Lower leg skin (tissue), 4 donors: ENCODE results near the gene ATOH1. TPM values are rescaled to one million over a fixed set of nuclear protein-coding genes. Genes with fewer than 3 reads are reported as not detected.

Experiments used
- DNase-seq, 2 donors: peaks; one replicate each; pipeline ENCODE4 v3.0.0-alpha.2; 2019; ENCODE audit warnings: low spot score in 2 of 2
- H3K4me3 ChIP-seq: fragments of 200-600 bp; sonication (generic); 2 replicates; pipeline ENCODE4 v1.5.1; 2017; ENCODE audit warnings: mild to moderate bottlenecking, low read depth; ENCODE audit not compliant: poor library complexity, severe bottlenecking
- POLR2A ChIP-seq, 2 donors: fragments of 450-650 bp; IDR thresholded peaks; one replicate each; pipeline ENCODE4 v1.6.1; 2016 to 2017; ENCODE audit warnings: antibody characterized with exemption in 2 of 2, mild to moderate bottlenecking in 1 of 2, moderate library complexity in 1 of 2
- WGBS, 2 donors: methylation state at CpG; one replicate each; pipeline ENCODE4 v1.1.5; 2018; 5-methylcytosine and 5-hydroxymethylcytosine counted together
- intact Hi-C: fragments of 100-400 bp; cut with DNase I; formaldehyde crosslinking; loops from one replicate; pipeline ENCODE4 v1.15.0; 2023; ENCODE audit warnings: low total_unique reads
- total RNA-seq, 4 donors: library from RNA; depleted of rRNA; stranded (reverse); fragments of >200 nt; gene quantifications; one replicate each; pipeline ENCODE4 v1.1.0, GENCODE V29; 2016
- TF ChIP-seq, protein P1 (sequence below), 3 donors: fragments of 450-650 bp; IDR thresholded peaks; one replicate each; pipeline ENCODE4 v1.5.1; 2016; ENCODE audit warnings: antibody characterized with exemption in 3 of 3, mild to moderate bottlenecking in 3 of 3, moderate library complexity in 2 of 3

ATOH1 gene, protein sequence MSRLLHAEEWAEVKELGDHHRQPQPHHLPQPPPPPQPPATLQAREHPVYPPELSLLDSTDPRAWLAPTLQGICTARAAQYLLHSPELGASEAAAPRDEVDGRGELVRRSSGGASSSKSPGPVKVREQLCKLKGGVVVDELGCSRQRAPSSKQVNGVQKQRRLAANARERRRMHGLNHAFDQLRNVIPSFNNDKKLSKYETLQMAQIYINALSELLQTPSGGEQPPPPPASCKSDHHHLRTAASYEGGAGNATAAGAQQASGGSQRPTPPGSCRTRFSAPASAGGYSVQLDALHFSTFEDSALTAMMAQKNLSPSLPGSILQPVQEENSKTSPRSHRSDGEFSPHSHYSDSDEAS
- total RNA-seq, result not detected

DNA sequence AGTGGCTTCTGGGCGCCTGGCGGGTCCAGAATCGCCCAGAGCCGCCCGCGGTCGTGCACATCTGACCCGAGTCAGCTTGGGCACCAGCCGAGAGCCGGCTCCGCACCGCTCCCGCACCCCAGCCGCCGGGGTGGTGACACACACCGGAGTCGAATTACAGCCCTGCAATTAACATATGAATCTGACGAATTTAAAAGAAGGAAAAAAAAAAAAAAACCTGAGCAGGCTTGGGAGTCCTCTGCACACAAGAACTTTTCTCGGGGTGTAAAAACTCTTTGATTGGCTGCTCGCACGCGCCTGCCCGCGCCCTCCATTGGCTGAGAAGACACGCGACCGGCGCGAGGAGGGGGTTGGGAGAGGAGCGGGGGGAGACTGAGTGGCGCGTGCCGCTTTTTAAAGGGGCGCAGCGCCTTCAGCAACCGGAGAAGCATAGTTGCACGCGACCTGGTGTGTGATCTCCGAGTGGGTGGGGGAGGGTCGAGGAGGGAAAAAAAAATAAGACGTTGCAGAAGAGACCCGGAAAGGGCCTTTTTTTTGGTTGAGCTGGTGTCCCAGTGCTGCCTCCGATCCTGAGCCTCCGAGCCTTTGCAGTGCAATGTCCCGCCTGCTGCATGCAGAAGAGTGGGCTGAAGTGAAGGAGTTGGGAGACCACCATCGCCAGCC, at the start of gene ATOH1:
Gene ATOH1 (plus strand): TSS at position 422 of the 663 bp plus-strand sequence. CDS start 174 bp downstream, at position 596.
- no peak for DNase-seq
- no peak for TF ChIP-seq POLR2A (IDR thresholded peaks at IDR 0.05)
- TF ChIP-seq, protein P1, sequence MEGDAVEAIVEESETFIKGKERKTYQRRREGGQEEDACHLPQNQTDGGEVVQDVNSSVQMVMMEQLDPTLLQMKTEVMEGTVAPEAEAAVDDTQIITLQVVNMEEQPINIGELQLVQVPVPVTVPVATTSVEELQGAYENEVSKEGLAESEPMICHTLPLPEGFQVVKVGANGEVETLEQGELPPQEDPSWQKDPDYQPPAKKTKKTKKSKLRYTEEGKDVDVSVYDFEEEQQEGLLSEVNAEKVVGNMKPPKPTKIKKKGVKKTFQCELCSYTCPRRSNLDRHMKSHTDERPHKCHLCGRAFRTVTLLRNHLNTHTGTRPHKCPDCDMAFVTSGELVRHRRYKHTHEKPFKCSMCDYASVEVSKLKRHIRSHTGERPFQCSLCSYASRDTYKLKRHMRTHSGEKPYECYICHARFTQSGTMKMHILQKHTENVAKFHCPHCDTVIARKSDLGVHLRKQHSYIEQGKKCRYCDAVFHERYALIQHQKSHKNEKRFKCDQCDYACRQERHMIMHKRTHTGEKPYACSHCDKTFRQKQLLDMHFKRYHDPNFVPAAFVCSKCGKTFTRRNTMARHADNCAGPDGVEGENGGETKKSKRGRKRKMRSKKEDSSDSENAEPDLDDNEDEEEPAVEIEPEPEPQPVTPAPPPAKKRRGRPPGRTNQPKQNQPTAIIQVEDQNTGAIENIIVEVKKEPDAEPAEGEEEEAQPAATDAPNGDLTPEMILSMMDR (IDR thresholded peaks at IDR 0.05), result no peak
- no peak within 1 kb of the TSS for H3K4me3 ChIP-seq
- WGBS, 2 donors, result 1% methylated on average over 46 of the region's 46 CpGs
- intact Hi-C loops, result no loop called here

DNA sequence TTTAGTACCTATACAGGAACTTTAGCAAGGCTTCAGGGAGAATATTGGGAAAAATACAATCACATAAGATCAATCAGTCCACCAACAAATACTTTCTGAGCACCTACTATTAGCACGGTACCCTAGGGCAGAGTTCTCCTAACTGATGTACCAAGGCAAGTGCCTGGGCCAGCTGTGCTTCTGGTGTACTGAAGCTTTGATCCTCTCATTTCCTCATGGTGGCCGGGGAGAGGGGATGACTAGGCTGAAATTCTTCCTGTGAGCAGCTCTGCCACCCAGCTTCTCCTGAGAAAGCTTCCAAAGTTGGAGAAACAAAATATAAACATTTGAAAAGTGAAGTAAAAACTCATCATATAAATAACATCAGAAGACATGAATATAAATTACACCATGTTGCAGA, 49.3 kb upstream of the ATOH1 start:
- no peak overlapping the region for H3K4me3 ChIP-seq
- intact Hi-C loops, result no loop called here
- 67 to 80% methylated on average over 2 of the region's 2 CpGs for WGBS, 2 donors
- DNase-seq, result no peak
- TF ChIP-seq POLR2A (IDR thresholded peaks at IDR 0.05), result no peak
- TF ChIP-seq, protein P1 (IDR thresholded peaks at IDR 0.05), result no peak

DNA sequence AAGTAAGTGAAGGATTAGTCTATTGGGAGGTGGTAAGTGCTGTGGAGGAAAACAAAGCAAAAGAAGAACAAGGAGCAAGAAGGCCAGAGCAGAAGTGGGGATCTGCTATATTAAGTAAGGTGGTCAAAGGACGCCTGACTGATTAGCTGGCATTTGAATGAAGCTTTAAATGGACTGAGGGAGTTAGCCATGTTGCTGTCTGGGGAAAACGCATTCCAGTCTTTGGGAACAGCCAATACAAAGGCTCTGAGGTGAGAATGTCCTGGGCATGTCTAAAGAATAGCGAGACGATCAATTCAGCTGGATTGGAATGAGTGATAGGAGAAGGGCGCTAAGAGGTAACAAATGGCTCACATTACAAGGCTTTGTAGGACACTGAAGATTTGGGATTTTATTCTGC, 48.5 kb upstream of the ATOH1 start:
- intact Hi-C loops, result no loop called here
- 92 to 95% methylated on average over 5 of the region's 5 CpGs for WGBS, 2 donors
- no peak overlapping the region for H3K4me3 ChIP-seq

DNA sequence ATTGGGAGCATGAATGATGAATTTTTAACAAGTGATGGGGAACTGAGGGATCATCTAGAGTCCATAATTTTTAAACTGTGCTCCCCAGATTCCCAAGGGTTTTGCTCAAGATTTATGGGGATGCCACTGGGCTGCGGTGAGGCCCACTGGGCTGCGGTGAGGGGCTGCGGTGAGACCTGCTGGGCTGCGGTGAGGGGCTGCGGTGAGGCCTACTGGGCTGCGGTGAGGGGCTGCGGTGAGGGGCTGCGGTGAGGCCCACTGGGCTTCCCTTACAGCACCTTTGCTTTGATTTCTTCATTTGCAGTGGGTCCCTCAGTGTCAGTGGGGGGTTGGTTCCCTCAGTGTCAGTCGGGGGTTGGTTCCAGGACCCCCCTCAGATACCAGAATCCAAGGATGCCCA, 47.4 kb upstream of the ATOH1 start:
- 94% methylated on average over 9 of the region's 9 CpGs for WGBS, 2 donors
- intact Hi-C loops, result no loop called here
- DNase-seq, result no peak

More for the DNA sequence above, 48.5 kb upstream of the ATOH1 start:
- TF ChIP-seq POLR2A (IDR thresholded peaks at IDR 0.05), result no peak
- TF ChIP-seq, protein P1 (IDR thresholded peaks at IDR 0.05), result no peak
- no peak for DNase-seq

DNA sequence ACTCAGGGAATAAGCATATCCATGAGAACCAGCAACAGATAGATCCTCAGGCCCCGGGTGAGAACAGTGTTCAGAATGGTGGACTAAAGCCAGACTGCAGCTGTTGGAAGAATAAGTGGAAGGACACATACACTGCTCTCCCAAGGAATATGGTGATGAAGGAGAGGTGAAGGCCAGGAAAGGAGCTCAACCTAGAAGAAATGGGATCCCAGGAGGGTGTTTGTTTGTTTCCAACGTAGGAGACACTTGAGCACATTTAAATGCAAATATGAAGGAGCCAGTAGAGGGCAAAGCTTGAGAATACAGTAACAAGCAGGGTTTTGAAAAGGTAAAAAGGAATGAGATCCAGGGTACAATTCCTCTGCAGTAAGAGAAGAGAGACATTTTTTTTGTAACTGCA, 42.4 kb upstream of the ATOH1 start:
- no peak for DNase-seq
- 59 to 72% methylated on average over 2 of the region's 2 CpGs for WGBS, 2 donors
- TF ChIP-seq POLR2A (IDR thresholded peaks at IDR 0.05), result no peak
- TF ChIP-seq, protein P1 (IDR thresholded peaks at IDR 0.05), result no peak
- H3K4me3 ChIP-seq, result no peak overlapping the region
- intact Hi-C loops, result no loop called here

More for the DNA sequence above, 47.4 kb upstream of the ATOH1 start:
- TF ChIP-seq POLR2A (IDR thresholded peaks at IDR 0.05), result no peak
- TF ChIP-seq, protein P1 (IDR thresholded peaks at IDR 0.05), result no peak
- no peak overlapping the region for H3K4me3 ChIP-seq
